HG03565 (cell line): ENCODE results near the gene BTG4.
A peak's percentile ranks its signal among the peaks of the same experiment; 100 is the strongest.

Source experiments
- ATAC-seq: cut with Tn5 transposase; IDR thresholded peaks from one replicate; pipeline ENCODE4 v1.9.1; 2021; ENCODE audit warnings: mild to moderate bottlenecking, moderate library complexity; ENCODE audit not compliant: unreplicated experiment

BTG4 gene

GRCh38 chr11:111456086-111456858 lies 55.9 kb downstream of the BTG4 start:
- ATAC-seq, result no peak

GRCh38 chr11:111455291-111456085 lies 56.7 kb downstream of the BTG4 start:
- no peak for ATAC-seq

- no peak for ATAC-seq
These were observed 57.5 kb downstream of the BTG4 start for GRCh38 chr11:111454561-111455192.

- ATAC-seq, result no peak
These were observed 59.2 kb downstream of the BTG4 start for GRCh38 chr11:111452817-111453552.

- ATAC-seq, result no peak
These were observed 60.0 kb downstream of the BTG4 start for GRCh38 chr11:111452146-111452545.

GRCh38 chr11:111450480-111451320 lies 61.5 kb downstream of the BTG4 start:
- ATAC-seq, result peak; percentile 80

- no peak for ATAC-seq
These were observed 62.3 kb downstream of the BTG4 start for GRCh38 chr11:111449696-111450479.

GRCh38 chr11:111448831-111449557 lies 63.2 kb downstream of the BTG4 start:
- no peak for ATAC-seq

- ATAC-seq, result no peak
These were observed 63.8 kb downstream of the BTG4 start for GRCh38 chr11:111448414-111448813.

- ATAC-seq, result no peak
These were observed 64.3 kb downstream of the BTG4 start for GRCh38 chr11:111447931-111448330.

- no peak for ATAC-seq
These were observed 65.1 kb downstream of the BTG4 start for GRCh38 chr11:111447112-111447471.

- peak; percentile 79 for ATAC-seq
These were observed 65.6 kb downstream of the BTG4 start for GRCh38 chr11:111446404-111447111.

GRCh38 chr11:111445586-111445985 lies 66.6 kb downstream of the BTG4 start:
- ATAC-seq, result no peak
